ENCODE measurements around the gene MYLK2.
"Not testable (repeated sequence)": the region's sequence is repeated elsewhere in the genome, so short reads cannot be mapped to it uniquely, and the experiment has no call there.

DNA sequence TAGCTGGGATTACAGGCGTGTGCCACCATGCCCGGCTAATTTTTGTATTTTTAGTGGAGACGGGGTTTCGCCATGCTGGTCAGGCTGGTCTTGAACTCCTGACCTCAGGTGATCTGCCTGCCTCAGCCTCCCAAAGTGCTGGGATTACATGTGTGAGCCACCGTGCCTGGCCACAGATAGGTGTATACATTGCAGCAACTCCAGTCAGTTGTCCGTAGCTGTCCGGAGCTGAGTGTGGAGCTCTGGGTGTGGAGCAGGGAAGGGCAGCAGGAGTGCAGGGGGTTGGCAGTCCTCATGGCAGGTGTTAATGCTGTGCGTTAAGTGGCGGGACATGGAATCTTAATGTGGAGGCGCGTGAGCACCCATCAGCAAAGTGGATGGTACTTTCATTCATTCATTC is 8.9 kb downstream of the MYLK2 start:
- TF ChIP-seq, protein P1, sequence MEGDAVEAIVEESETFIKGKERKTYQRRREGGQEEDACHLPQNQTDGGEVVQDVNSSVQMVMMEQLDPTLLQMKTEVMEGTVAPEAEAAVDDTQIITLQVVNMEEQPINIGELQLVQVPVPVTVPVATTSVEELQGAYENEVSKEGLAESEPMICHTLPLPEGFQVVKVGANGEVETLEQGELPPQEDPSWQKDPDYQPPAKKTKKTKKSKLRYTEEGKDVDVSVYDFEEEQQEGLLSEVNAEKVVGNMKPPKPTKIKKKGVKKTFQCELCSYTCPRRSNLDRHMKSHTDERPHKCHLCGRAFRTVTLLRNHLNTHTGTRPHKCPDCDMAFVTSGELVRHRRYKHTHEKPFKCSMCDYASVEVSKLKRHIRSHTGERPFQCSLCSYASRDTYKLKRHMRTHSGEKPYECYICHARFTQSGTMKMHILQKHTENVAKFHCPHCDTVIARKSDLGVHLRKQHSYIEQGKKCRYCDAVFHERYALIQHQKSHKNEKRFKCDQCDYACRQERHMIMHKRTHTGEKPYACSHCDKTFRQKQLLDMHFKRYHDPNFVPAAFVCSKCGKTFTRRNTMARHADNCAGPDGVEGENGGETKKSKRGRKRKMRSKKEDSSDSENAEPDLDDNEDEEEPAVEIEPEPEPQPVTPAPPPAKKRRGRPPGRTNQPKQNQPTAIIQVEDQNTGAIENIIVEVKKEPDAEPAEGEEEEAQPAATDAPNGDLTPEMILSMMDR (IDR thresholded peaks at IDR 0.05), result not testable (repeated sequence)
- not testable (repeated sequence) for TF ChIP-seq POLR2A (IDR thresholded peaks at IDR 0.05)
